GM19099 (cell line): Measurements from ENCODE around the gene CASR.

Experiments
- POLR2A ChIP-seq: IDR thresholded peaks from 3 replicates; pipeline ENCODE4 v1.6.1; 2011; ENCODE audit warnings: low read depth; ENCODE audit not compliant: insufficient read length; ENCODE audit errors: extremely low read depth

The CASR gene

GRCh38 chr3:122269045-122269444 is 85.6 kb downstream of the CASR start:
- no peak for TF ChIP-seq POLR2A

GRCh38 chr3:122271246-122271898 is 87.9 kb downstream of the CASR start:
- TF ChIP-seq POLR2A, result no peak

DNA sequence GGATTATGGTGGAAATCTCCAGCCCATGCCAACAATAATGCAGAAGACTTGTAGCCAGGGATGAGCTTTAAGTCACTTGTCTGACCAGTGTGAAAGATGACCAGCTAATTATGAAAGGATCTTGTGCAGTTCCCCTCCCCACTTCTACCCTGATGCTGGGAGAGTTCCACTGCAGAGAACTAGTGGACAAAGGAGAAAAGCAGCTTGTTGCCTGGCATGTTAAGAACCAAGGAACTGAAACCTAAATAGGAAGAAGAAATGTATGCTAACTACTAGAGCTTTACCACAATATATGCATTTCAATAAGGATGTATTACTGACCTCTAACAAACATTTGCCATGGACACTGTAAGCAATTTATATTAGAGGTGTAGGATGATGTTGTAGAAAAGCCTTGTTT is 89.4 kb downstream of the CASR start:
- no peak for TF ChIP-seq POLR2A

- TF ChIP-seq POLR2A, result no peak
Measured at GRCh38 chr3:122273498-122273897, 90.0 kb downstream of the CASR start.

DNA sequence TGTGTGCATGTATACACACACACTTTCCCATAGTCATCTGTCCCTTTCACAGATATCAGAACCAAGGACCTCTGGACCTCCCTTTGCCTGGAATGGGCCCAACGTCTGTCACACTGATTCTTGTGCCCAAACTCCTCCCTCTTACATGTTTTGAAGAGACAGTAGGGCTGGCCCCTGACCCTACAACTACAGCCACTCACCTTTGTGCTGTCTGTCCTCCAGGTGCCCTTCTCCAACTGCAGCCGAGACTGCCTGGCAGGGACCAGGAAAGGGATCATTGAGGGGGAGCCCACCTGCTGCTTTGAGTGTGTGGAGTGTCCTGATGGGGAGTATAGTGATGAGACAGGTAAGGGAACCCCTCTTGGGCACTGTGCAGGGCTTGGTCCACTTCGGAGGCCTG is 98.4 kb downstream of the CASR start:
- TF ChIP-seq POLR2A, result no peak

DNA sequence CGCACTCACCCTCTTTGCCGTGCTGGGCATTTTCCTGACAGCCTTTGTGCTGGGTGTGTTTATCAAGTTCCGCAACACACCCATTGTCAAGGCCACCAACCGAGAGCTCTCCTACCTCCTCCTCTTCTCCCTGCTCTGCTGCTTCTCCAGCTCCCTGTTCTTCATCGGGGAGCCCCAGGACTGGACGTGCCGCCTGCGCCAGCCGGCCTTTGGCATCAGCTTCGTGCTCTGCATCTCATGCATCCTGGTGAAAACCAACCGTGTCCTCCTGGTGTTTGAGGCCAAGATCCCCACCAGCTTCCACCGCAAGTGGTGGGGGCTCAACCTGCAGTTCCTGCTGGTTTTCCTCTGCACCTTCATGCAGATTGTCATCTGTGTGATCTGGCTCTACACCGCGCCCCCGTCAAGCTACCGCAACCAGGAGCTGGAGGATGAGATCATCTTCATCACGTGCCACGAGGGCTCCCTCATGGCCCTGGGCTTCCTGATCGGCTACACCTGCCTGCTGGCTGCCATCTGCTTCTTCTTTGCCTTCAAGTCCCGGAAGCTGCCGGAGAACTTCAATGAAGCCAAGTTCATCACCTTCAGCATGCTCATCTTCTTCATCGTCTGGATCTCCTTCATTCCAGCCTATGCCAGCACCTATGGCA is 100.5 kb downstream of the CASR start:
- TF ChIP-seq POLR2A, result no peak

GRCh38 chr3:122284486-122284885 is 101.0 kb downstream of the CASR start:
- TF ChIP-seq POLR2A, result no peak

DNA sequence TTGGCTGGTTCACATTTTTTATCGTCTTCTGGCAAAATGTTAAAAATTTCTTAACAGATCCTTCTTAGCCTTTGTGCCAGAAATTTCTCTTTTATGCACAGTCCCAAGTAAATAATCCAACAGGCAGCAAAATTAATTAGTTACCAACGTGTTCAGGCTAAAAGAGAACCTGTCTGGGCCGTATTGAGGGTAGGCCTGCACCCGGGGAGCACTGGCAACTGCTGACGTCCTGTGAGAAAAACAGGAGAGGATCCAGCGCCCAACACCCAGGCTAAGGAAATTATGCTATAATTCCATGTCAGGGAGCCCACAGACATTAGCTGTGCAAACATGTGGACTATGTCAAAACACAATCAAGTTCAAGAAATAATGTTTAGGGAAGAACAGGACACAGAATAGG is 110.9 kb downstream of the CASR start:
- TF ChIP-seq POLR2A, result no peak

- no peak for TF ChIP-seq POLR2A
Measured at GRCh38 chr3:122295266-122296062, 112.0 kb downstream of the CASR start.

- no peak for TF ChIP-seq POLR2A
Measured at GRCh38 chr3:122298239-122298638, 114.8 kb downstream of the CASR start.

DNA sequence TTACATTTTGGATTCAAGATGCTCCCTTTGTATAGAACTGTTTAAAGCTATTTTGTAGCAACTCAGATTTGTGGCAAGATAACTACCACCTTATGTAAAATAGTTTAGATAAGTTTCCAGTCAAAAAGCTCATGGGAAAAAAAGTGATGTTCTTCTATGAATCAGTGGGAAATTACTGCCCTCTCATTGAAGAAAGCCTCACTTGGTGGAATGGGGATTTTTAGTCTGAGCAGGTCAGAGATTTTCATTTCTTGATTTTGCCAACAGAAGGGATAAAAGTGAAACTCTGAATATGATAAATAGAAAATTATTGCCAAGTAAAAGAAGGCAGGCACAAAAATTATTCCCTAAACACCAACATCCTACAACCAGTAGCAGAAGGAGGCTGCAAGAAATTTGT is 115.7 kb downstream of the CASR start:
- no peak for TF ChIP-seq POLR2A

DNA sequence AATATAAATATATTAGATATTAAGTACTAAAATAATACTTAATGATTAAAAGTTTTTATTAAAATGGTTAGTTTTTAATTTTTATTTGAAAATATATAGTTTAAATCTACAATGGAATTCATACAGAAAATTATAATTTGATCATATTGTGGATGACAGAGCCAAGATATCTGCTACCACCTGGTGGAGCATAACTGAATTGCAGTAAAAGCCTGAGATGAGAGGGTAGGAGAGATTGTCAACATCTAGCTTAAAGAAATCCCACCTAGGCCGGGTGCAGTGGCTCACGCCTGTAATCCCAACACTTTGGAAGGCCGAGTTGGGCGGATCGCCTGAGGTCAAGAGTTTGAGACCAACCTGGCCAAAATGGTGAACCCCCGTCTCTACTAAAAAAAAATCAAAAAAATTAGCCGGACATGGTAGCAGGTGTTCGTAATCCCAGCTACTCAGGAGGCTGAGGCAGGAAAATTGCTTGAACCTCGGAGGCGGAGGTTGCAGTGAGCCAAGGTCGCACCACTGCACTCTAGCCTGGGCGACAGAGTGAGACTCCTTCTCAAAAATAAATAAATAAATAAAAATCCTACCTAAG is 116.5 kb downstream of the CASR start:
- TF ChIP-seq POLR2A, result no peak

DNA sequence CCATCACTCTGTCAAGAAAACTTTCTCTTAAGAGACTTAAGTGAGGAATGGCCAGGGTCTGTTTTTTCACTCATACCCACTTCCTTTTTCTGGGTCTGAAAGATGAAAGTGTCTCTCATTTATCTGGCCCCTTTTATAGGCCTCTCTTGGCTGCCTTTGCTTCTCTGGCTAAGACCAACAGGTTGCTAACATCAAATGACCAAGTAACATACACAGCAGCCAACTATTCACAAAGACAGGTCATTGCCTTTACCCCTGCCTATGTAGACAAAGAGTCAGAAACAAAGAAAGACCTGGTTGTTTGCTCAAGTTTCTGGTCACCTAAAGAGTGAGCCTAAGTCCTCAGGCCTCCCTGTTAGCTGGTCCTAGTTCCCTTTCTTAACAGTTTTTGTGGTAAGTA is 117.6 kb downstream of the CASR start:
- TF ChIP-seq POLR2A, result no peak

DNA sequence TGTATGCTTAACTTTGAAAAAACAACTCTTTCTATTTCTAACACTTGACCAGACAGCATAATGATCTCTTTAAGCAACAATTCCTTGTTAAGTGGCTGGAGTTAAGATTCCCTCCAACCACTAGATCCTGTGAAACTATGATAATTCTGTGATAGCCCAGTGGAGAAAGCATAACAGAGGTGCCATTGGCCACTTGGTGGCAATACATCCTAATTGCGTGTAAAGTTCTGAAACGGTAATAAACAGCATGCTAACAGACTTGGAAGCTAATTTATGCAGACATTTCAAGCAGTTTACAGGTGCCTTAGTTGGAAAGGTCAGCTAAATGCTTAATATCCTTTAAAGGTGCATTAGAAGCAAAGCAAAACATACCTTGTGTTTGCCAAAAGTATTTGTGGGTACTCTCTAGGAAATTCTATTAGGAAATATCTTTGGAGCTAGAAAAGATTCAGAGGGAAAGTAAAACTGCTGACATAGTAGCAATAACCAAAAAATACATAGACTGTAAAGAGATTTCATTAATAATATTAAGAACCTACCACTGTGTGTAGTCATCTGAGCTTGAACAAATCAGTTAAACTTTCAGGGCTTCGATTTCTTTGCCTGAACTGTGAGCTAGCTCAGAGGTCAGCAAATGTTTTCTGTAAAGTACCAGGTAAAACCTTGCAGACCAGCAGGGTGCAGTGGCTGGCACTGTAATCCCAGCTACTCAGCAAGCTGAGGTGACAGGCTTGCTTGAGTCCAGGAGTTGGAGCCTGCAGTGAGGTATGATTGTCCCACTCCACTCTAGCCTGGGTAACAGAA is 122.6 kb downstream of the CASR start:
- no peak for TF ChIP-seq POLR2A

DNA sequence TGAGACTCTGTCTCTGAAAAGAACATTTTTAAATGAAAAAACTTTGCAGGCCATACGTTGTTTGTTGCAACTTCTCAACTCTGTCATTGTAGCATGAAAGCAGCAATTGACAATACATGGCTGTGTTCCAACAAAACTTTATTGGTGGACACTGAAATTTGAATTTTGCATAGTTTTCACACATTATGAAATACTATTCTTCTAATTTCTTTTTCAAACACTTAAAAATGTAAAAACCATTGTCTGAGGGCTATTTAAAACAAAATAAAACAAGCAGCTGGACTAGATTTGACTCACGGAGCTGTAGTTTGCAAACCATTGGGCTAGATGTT is 123.1 kb downstream of the CASR start:
- TF ChIP-seq POLR2A, result no peak
